ENCODE measurements around the gene NIM1K. TPM values are rescaled to one million over a fixed set of nuclear protein-coding genes. Genes with fewer than 3 reads are reported as not detected.
"Not testable (repeated sequence)": the region's sequence is repeated elsewhere in the genome, so short reads cannot be mapped to it uniquely, and the experiment has no call there.

NIM1K gene
- total RNA-seq, 2 donors from 2014 or later: 0.85 TPM; not detected in 1

DNA sequence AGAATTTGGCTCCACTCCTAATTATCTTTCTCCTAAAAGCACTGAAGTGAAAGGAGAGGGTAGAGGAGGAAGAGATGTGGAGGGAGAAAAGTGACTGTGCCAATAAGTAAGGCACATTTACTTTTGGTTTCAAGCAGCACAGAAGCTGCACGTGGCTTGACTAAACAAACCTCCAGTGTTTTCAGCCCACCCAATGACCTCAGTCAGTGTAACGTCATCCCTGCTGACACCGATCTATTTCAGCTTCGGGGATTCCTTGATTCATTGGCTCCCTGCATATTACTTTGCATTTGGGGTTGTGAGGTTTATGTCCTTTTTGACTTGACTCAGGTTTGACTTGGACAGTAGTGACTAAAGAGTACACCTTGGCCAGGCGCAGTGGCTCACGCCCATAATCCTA, 35.6 kb upstream of the NIM1K start:
- Histone ChIP-seq H3K4me1 (ENCODE audit: control insufficient read depth in 1 of 2, low read depth in 2 of 2) (peaks cover 8 to 44% of the 10 kb centered on the region in 2 donors), H3K27me3 (replicated peaks; ENCODE audit: insufficient read depth) (no peaks in the 10 kb centered on the region), H3K4me3 (no peak overlapping the region), H3K9me3 (no peaks in the 10 kb centered on the region), H3K27ac (no peak overlapping the region), H3K36me3 (peaks cover under 1% of the 10 kb centered on the region)
- TF ChIP-seq, protein P1, sequence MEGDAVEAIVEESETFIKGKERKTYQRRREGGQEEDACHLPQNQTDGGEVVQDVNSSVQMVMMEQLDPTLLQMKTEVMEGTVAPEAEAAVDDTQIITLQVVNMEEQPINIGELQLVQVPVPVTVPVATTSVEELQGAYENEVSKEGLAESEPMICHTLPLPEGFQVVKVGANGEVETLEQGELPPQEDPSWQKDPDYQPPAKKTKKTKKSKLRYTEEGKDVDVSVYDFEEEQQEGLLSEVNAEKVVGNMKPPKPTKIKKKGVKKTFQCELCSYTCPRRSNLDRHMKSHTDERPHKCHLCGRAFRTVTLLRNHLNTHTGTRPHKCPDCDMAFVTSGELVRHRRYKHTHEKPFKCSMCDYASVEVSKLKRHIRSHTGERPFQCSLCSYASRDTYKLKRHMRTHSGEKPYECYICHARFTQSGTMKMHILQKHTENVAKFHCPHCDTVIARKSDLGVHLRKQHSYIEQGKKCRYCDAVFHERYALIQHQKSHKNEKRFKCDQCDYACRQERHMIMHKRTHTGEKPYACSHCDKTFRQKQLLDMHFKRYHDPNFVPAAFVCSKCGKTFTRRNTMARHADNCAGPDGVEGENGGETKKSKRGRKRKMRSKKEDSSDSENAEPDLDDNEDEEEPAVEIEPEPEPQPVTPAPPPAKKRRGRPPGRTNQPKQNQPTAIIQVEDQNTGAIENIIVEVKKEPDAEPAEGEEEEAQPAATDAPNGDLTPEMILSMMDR (IDR thresholded peaks at IDR 0.05): no peak
- ATAC-seq (ENCODE audit: insufficient number of reproducible peaks, low FRiP score, low read depth): no peak
- DNase-seq (ENCODE audit: low spot score): no peak

GRCh38 chr5:43157068-43157467, 35.0 kb upstream of the NIM1K start:
- DNase-seq (ENCODE audit: low spot score) (no peak), ATAC-seq (ENCODE audit: insufficient number of reproducible peaks, low FRiP score, low read depth) (no peak)
- Histone ChIP-seq H3K36me3 (peaks cover 3% of the 10 kb centered on the region), H3K27ac (no peak overlapping the region), H3K4me3 (no peak overlapping the region), H3K4me1 (ENCODE audit: control insufficient read depth in 1 of 2, low read depth in 2 of 2) (peaks cover 8 to 44% of the 10 kb centered on the region in 2 donors), H3K9me3 (no peaks in the 10 kb centered on the region), H3K27me3 (replicated peaks; ENCODE audit: insufficient read depth) (no peaks in the 10 kb centered on the region)
- TF ChIP-seq, protein P1 (IDR thresholded peaks at IDR 0.05): no peak

DNA sequence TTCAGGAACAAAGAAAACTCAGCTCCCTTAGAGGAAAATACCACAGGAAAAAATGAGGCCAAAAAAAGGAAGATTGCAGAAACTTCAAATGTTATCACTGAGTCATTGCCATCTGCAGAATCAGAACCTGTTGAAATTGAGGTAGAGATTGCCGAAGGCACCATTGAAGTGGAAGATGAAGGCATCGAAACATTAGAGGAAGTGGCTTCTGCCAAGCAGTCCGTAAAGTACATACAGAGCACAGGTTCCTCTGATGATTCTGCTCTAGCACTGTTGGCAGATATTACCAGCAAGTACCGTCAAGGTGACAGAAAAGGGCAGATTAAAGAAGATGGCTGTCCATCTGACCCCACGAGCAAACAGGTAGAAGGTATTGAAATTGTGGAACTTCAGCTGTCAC, 30.8 kb upstream of the NIM1K start:
- Histone ChIP-seq H3K9me3 (no peaks in the 10 kb centered on the region), H3K27ac (no peak overlapping the region), H3K27me3 (replicated peaks; ENCODE audit: insufficient read depth) (no peaks in the 10 kb centered on the region), H3K4me3 (no peak overlapping the region), H3K4me1 (ENCODE audit: control insufficient read depth in 1 of 2, low read depth in 2 of 2) (peaks cover 0 to 5% of the 10 kb centered on the region in 2 donors), H3K36me3 (peaks cover 14% of the 10 kb centered on the region)
- ATAC-seq (ENCODE audit: insufficient number of reproducible peaks, low FRiP score, low read depth) (no peak), DNase-seq (ENCODE audit: low spot score) (no peak)
- TF ChIP-seq, protein P1 (IDR thresholded peaks at IDR 0.05): no peak

DNA sequence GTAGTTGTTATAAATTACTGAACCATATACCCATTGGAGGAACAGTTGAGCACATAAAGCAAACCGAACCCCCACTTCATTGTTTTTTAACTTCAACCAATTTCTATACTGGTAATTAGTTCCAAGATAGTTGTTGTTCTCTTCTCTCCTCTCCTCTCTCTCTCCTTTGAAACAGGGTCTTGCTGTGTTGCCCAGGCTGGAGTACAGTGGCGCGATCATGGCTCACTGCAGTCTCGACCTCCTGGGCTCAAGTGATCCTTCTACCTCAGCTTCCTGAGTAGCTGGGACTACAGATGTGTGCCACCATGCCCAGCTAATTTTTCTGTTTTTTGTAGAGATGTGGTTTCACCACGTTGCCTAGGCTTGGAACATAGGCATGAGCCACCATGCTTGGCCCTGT, 27.2 kb upstream of the NIM1K start:
- not testable (repeated sequence) for ATAC-seq (ENCODE audit: insufficient number of reproducible peaks, low FRiP score, low read depth); H3K27ac ChIP-seq; H3K4me3 ChIP-seq; DNase-seq (ENCODE audit: low spot score); H3K9me3 ChIP-seq; H3K27me3 ChIP-seq (replicated peaks; ENCODE audit: insufficient read depth); H3K4me1 ChIP-seq (ENCODE audit: control insufficient read depth in 1 of 2, low read depth in 2 of 2)
- H3K36me3 ChIP-seq: peaks cover 14% of the 10 kb centered on the region

DNA sequence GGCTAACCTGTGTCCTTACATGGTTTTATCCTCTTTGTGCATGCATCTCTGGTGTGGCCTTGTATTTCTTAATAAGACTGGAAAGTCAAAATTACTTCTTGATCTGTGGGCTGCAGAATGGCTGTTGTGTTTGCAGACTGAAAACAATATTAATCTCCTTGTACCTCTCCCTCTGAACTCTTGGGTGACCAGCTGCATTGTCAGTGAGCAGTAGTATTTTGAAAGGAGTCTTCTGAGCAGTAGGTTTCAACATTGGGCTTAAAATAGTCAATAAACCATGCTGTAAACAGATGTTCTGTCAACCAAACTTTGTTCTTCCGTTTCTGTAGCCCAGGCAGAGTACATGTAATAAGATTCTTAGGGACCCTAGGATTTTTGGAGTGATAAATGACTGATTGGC, 26.7 kb upstream of the NIM1K start:
- Histone ChIP-seq H3K4me1 (ENCODE audit: control insufficient read depth in 1 of 2, low read depth in 2 of 2) (no peaks in the 10 kb centered on the region), H3K4me3 (no peak overlapping the region), H3K9me3 (no peaks in the 10 kb centered on the region), H3K27ac (no peak overlapping the region), H3K27me3 (replicated peaks; ENCODE audit: insufficient read depth) (no peaks in the 10 kb centered on the region), H3K36me3 (peaks cover 14% of the 10 kb centered on the region)
- DNase-seq (ENCODE audit: low spot score) (no peak), ATAC-seq (ENCODE audit: insufficient number of reproducible peaks, low FRiP score, low read depth) (no peak)
- TF ChIP-seq, protein P1 (IDR thresholded peaks at IDR 0.05): no peak

GRCh38 chr5:43168175-43168574, 23.9 kb upstream of the NIM1K start:
- no peaks in the 10 kb centered on the region for H3K4me1 ChIP-seq (ENCODE audit: control insufficient read depth in 1 of 2, low read depth in 2 of 2)
- H3K36me3 ChIP-seq: peaks cover 9% of the 10 kb centered on the region
- no peaks in the 10 kb centered on the region for H3K27me3 ChIP-seq (replicated peaks; ENCODE audit: insufficient read depth)
- DNase-seq (ENCODE audit: low spot score): no peak
- no peak overlapping the region for H3K27ac ChIP-seq
- TF ChIP-seq, protein P1 (IDR thresholded peaks at IDR 0.05): no peak
- no peak overlapping the region for H3K4me3 ChIP-seq
- ATAC-seq (ENCODE audit: insufficient number of reproducible peaks, low FRiP score, low read depth): no peak
- H3K9me3 ChIP-seq: no peaks in the 10 kb centered on the region

Measured in thoracic aorta (tissue), 2 donors.